Measurements from ENCODE around the gene ZNF428.
A peak's percentile ranks its signal among the peaks of the same experiment; 100 is the strongest.
"Not testable (repeated sequence)": the region's sequence is repeated elsewhere in the genome, so short reads cannot be mapped to it uniquely, and the experiment has no call there.

Gene ZNF428

GRCh38 chr19:43619262-43620060 lies at the start of gene ZNF428:
Gene ZNF428 (minus strand): TSS chr19:43619629. CDS start chr19:43614304, 5,325 bp downstream.
- DNase-seq: peak; percentile 91

DNA sequence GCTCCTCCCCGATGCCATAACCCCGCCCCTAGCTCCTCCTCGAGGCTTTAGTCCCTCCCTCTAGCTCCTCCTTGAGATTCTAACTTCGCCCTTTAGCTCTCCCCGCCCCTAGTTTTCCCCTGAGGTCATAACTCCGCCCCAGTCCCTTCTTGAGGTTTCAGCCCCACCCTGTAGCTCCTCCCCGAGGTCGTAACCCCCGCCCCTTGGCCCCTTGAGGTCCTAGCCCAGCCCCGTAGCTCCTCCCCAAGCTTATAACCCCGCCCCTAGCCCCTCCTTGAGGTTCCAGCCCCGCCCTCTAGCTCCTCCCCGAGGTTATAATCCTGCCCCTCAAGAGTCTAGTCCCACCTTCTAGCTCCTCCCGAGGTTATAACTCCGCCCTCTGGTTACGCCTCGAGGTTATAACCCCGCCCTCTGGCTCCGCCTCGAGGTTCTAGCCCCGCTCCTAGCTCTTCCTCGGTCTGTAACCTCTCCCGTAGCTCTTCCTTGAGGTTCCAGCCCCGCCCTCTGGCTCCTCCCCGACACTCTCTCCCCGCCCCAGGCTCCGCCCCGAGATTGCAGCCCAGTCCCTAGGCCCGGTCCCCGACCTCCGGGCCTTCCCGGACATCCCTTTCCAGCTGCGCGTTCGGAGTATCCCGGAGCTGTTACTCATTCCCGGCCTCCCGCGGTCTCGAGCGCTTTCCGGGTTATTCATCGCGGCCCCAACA lies 49.1 kb upstream of the ZNF428 start:
- DNase-seq: peak; percentile 100

DNA sequence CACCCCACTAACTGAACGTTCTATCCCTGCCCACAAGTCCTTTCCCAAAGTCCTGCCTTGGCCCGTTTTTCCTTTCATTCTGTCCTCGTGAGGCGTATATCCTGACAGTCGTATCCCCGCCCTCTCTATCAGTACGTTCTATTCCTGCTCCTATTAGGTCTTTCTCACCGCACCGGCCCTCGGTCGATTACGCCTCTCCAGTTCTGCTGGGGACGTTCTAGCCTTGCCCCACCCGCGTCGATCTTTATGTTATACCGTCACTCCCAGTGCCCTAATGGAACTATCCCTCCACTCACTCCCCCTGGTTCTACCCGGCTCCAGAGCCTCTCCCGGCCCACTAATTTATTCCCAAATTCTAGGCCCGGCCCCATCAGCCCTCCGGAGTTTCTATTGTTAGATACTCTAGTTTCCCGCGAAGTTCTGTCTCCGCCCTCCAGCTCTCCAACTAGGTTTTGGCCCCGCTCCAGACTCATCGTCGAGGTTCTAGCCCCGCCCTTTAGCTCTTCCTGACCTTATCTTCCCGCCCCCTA lies 48.5 kb upstream of the ZNF428 start:
- no peak for DNase-seq

DNA sequence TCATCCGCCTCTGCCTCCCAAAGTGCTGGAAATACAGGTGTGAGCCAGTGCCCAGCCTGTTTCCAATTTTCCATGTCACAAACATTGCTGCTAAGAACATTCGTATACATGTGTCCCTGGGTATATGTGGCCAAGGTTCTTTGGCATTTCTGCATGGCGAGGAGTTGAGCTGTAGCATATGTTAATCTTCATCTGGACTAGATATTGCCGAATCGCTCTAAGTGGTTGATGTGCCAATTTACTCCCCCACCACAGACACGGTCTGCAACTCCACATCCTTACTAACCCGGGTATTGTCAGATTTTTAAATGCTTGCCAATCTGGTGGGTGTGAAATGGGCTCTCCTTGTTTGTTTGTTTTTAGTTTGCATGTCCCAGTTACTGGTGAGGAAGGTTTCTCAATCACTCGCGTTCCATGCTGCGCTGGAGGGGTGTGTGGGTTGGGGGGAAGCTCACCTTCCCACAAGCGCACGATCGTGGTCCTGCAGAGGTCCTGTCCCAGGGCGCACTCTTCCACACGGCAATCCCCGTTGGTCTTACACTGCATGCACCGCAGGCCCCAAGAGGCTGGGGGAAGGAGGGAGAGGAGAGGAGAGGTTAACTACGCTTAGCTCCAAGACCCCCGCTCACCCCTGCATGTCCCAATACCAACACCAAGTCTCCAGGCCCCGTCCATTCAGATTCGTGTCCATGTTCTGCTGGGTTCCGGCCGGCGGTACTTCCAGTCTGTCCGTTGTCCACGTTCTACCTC lies 47.9 kb upstream of the ZNF428 start:
- no peak for DNase-seq

DNA sequence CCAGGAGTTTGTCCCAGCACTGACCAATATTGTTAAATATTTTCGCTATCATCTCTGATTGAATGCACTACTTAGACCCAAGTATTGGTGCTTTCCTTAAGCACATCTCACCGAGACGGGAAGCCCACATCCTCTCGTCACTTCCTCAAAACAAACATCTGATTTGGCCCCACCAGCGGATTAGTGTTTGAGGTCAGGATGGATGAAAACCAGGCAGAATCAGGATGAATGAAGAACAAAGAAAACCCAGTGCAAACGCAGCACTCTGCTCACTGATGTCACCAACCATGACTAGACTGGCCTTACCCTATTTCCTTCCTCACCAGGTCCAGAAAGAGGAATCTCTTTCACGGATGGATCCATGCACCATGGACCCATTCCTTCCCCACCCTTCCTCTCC lies 44.6 kb upstream of the ZNF428 start:
- DNase-seq: peak; percentile 86

DNA sequence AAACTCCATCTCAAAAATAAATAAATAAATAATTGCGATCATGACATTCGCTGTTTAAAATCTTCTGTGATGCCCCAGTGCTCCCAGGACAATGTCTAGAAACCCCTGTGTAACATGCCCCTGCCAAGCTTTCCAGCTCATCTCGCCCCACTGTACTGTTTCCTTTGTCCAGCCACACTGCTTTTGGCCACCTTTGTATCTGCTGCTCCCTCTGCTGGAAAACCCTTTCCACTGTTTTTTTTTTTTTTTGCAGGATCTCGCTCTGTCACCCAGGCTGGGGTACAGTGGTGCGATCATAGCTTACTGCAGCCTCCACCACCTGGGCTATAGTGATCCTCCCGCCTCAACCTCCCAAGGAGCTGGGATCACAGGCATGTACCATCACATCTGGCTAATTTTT lies 43.1 kb upstream of the ZNF428 start:
- no peak for DNase-seq

GRCh38 chr19:43660971-43661360 lies 41.5 kb upstream of the ZNF428 start:
- DNase-seq: no peak

GRCh38 chr19:43660301-43660970 lies 41.0 kb upstream of the ZNF428 start:
- DNase-seq: no peak

GRCh38 chr19:43658494-43658893 lies 39.1 kb upstream of the ZNF428 start:
- no peak for DNase-seq

DNA sequence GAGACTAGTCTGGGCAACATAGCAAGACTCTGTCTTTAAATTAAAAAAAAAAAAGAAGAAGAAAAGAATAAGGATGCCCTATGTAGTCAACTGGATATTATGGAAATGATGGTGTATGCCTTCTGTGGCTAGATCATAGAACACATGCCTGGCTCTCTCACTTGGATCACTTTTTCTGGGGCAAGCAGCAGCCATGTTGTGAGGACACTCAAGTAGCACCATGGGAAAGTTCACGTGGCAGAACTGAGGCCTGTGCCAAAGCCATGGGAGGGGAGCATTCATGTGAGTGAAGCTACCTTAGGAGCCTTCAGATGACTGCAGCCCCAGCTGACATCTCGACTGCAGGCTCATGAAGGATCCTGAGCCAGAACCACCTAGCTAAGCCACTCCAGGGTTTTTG lies 38.6 kb upstream of the ZNF428 start:
- no peak for DNase-seq

- no peak for DNase-seq
These were observed 37.0 kb upstream of the ZNF428 start for GRCh38 chr19:43656436-43656835.

GRCh38 chr19:43652546-43652874 lies 33.1 kb upstream of the ZNF428 start:
- DNase-seq: no peak

DNA sequence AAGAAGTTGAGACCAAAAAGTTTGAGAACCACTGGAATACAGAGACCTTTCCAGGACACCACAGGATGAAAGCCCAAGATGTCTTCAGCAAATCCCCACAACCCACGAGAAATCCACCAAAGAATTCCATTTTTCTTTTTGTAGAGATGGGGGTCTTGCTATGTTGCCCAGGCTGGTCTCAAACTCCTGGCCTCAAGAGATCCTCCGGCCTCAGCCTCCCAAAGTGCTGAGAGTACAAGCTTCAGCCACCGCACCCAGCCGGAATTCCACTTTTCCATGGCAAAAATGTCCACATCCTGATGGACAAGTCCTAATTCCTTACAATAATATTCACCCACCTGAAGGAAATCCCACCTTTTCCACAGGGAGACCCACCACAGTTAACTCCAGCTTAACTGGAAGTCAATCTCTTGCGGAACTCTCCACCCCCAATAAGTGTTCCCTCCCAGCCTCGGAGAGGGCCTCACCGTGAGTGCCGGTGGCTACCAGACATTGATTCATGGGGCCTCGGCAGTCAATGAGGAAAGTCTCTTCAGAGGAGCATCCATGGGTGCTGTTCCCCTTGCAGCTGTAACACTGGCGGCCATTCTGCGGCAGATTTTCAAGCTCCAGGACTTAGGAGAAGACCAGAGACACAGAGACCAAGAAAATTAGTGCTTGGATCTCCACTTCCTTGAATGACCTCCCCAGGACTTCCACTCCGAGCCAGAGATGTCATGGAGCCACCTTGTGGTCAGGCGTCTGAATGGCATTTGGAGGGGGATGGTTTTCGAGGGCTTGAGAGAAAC lies 32.5 kb upstream of the ZNF428 start:
- DNase-seq: peak; percentile 64

- not testable (repeated sequence) for DNase-seq
These were observed 30.8 kb upstream of the ZNF428 start for GRCh38 chr19:43650276-43650675.

GRCh38 chr19:43649514-43649913 lies 30.1 kb upstream of the ZNF428 start:
- no peak for DNase-seq

DNA sequence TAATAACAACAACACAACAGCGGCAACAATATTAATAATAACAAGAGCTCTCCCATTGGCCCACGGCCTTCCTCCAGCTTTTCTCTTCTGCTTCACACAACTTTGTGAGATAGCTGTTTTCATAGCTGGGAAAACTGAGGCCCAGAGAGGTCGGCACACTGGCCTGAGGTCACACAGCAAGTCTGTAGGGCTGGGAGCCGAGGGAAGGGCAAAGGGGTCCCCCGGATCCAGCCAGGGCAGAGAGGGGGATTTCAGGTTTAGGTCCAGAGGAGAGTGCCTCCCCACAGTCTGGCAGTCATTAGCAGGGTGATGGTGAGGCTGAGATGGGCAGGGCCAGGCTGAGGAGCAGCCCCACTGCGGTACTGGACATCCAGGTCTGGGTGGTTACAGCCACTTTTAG lies 29.2 kb upstream of the ZNF428 start:
- no peak for DNase-seq

DNA sequence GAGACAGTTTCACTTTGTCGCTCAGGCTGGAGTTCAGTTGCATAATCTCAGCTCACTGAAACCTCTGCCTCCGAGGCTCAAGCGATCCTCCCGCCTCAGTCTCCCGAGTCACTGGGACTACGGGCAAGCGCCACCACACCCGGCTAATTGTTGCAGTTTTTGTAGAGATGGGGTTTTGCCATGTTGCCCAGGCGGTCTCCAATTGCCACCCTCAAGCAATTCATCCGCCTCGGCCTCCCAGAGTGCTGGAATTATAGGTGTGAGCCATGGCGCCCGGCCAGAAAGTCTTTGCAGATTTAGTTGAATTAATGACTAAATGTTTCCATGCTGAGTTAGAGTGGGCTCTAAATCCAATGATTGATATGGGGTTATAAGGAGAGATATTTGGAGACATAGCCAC lies 24.8 kb upstream of the ZNF428 start:
- no peak for DNase-seq

DNA sequence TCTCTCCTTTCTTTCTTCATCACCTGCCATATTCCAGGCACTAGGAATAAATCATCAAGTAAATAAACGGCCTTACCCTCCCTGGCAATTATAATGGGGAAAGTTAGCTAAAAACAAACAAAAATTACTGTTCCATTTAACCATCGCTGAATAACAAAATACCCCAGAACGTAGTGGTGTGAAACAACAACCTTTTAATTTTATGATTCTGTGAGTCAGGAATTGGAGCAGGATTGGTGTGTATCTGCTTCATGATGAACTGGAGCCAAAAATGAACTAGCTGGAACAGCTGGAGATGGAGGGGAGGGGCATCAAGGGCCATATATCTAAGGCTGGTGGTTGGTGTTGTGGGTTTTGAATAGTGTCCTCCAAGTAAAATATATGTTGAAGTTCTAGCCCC lies 23.9 kb upstream of the ZNF428 start:
- no peak for DNase-seq

DNA sequence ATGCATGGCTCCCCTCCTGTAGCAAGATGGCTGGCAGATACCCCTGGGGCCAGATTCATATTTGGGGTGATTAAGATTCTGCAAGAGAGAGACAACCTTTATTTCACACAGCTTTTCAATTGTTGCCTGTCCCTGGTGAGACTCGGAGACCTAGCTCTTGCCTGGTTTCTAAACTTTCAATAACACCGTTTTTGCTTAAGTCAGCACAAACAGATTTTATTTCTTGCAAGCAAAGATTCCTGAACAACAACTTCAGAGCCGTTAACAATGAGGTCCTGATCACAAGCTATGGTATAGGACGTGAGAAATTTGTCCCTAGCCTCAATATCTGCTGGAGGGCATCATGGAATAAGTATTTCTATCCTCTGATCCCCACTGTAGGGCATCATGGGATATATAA lies 23.1 kb upstream of the ZNF428 start:
- no peak for DNase-seq

- no peak for DNase-seq
These were observed 21.9 kb upstream of the ZNF428 start for GRCh38 chr19:43641333-43641732.

GRCh38 chr19:43640424-43640757 lies 21.0 kb upstream of the ZNF428 start:
- no peak for DNase-seq
